HPDE6-E6E7 (cell line): ENCODE measurements around the gene NMRK1.
A peak's percentile ranks its signal among the peaks of the same experiment; 100 is the strongest.

Experiments used
- DNase-seq: peaks from one replicate; pipeline ENCODE4 v3.0.0; 2011; ENCODE audit warnings: missing footprints; ENCODE audit errors: extremely low spot score

The NMRK1 gene

DNA sequence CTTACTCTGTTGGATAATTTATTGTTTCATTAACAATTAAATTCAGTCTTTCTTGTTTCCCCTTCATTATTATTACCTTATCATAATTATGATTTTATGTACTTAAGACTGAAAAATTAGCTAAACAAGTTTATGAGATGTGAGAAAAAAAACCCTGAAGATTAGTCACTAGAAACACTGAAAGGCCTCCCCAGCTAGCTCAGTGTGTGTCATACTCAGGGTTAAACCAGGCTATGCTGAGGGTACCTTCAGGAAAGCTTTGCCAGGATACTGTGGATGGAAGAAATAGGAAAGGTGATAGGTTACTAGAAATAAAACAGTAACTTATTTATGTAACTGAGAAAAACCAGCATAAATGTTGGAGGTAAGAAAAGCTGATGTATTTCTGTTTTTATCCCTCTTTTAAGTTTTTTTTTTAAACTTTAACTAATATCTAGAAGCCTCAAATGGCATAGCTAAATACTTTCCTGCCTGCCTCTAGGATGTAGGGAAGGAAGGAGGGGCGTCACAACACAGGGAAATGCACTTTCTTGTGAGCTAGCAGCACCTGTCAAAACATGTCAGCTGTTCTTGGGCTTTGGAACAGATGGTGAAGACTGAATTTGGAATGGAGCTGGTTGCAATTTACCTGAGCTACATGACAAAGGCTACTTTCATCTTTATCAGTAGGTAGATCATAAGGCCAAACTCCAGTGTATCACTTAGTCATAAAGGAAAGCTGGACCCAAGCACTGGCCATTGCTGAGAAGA lies 24.2 kb downstream of the NMRK1 start:
- peak; percentile 66 for DNase-seq

- DNase-seq, result no peak
Measured at GRCh38 chr9:75061169-75061568, 26.8 kb downstream of the NMRK1 start.

- DNase-seq, result no peak
Measured at GRCh38 chr9:75054368-75055001, 33.5 kb downstream of the NMRK1 start.

GRCh38 chr9:75053869-75054268 lies 34.1 kb downstream of the NMRK1 start:
- no peak for DNase-seq

DNA sequence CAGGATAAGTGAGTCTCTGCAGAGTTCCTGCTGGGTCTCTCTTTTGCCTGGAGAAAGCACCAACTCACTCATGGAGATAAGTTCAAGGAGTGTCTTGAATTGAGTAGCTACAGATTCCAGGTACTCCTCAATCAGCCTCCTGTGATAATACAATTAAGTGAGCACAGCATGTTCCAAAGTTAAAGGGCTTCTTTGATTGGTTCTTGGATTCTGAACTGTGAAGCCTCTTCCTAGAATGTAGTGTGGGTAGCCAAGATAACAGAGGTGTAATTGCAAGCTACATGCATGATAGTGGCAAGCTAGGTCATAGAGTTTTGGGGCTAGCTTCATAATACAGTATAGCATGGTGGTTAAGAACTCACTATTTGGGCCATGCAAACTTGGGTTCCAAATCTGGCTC lies 36.7 kb downstream of the NMRK1 start:
- no peak for DNase-seq

DNA sequence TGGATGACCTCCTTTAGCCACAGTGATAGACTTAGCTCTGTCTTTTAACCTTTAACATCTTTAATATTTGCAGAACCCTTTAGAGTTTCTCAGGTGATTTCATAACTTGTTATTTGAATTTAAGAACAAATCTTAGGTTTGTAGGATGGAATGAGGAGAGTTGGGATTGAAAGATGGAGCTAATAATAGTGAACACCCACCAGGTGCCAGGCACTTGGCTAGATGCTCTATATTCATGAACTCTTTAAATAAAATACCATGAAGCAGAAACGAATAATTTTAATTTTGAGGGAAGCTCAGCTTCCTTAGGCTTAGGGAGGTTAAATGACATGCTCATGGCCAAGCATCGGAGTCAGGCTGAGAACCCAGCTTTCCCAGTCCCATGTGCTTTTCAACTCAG lies 40.4 kb downstream of the NMRK1 start:
- no peak for DNase-seq

GRCh38 chr9:75046725-75047345 lies 41.1 kb downstream of the NMRK1 start:
- DNase-seq, result no peak

DNA sequence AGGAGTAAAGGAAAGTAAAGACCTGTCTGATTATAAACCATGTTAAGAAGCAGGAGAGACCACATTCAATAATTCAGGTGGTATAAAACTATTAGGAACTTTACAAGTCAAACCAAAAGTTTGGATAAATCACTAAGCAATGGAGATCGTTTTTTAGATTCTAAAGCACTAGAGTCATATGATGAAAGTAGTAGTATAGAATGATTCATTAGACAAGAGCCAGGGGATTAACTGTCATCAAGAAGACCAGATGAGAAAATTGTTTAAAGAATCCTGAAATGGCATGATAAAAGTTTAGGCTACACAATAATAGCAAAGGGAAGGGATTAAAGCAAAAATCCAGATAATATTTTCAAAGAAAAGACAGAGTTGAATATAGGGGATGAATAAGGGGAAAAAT lies 46.9 kb downstream of the NMRK1 start:
- no peak for DNase-seq

GRCh38 chr9:75039801-75040200 lies 48.2 kb downstream of the NMRK1 start:
- DNase-seq, result no peak

- DNase-seq, result no peak
Measured at GRCh38 chr9:75039009-75039408, 48.9 kb downstream of the NMRK1 start.

- no peak for DNase-seq
Measured at GRCh38 chr9:75036793-75037192, 51.2 kb downstream of the NMRK1 start.

DNA sequence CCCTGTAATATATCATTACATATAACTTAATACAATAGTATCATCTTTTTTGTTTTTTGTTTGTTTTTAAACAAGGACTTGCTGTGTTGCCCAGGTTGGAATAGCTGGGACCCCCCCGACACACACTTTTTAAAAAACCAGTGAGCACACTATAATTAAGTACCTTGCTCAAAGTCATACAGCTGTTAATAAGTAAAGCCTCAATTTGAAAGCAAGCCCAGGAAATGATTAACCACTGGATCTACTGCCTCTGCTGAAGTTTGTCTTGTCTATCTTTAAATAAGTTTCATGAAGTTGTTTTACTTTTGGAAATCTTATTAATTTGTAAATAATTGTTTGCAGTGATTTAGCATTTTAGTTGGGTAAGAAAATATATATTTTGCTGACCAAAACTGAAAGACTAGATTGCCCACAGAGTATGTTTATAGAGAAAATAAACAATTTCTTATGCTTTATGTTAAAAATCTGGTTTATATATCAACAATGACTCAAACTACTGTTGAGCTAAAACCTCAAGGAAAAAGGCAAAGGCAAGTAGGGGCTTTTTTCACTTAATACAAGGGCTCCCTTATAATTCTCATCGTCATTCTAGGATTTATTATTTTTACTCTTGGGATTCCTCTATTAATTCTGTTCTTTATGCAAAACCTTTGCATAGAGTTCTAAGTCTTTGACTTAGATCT lies 54.0 kb downstream of the NMRK1 start:
- DNase-seq, result no peak

GRCh38 chr9:75027187-75028107 lies 60.5 kb downstream of the NMRK1 start:
- no peak for DNase-seq

DNA sequence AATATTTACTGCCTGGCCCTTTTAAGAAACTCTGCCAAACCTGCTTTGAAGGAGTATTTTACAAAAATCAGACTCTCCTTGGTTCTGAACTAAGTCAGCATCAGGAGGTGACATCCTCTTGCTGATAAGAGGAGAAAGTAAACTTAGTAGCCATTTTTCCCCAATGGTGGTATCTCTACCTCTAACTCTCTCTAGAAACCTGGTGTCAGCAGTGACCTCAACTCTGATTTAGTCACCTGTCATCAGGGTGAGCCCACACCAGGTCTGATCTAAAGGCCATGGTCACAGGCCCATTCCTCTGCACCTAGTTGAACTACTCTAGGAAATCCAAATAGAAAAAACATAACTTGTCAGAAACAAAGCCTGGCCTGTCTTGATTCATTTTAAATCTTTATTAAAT lies 64.1 kb downstream of the NMRK1 start:
- no peak for DNase-seq

DNA sequence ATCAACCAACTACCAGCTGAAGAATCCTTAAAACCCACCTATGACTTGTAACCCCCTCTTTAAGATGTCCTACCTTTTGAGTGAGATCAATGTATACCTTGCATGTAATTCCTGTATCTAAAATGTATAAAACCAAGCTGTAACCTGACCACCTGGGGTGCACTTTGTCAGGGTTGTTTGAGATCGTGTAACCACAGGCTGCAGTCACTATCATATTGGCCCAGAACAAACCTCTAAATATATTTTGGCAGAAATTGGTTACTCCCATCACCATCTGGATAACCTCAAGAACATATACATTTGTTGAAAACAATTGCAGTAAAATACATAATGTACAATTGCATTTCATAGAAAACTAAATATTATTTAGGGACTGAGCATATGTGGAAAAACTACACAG lies 68.3 kb downstream of the NMRK1 start:
- no peak for DNase-seq

DNA sequence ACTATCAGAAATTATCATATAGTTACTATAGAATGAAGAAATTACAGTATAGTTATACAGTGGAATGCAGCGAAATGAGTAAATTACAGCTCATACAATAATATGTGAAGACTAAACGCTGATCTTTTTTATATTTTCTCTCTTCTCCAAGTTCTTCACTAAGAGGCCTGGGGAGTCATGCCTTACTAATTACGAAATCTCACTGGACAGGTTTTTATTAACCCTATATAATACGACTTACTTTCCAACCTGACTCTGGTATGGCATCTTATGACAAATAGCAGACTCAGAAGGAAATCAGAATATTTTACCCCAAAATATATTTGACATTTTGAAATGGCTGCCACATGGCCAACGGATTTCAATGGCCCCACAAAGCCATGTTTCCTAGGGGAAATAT lies 68.9 kb downstream of the NMRK1 start:
- peak; percentile 9 for DNase-seq

DNA sequence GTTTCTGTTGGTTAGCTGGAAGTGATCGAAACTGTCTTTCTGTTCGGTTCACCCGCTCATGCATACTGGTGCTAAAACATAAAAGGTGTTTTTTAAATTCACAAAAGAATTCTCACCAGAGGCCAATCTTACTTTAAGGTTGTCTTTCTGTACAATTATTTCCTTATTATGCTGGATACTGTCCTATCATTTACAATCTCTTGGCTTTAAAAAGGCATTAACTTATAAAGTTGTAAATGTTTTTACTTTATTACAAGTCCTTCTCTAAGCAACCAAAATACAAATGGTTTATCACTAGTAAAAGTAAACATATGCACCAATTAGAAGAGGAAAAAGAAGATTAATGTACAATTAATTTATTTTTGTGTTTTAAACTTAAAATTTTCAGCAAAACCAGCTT lies 70.6 kb downstream of the NMRK1 start:
- no peak for DNase-seq

DNA sequence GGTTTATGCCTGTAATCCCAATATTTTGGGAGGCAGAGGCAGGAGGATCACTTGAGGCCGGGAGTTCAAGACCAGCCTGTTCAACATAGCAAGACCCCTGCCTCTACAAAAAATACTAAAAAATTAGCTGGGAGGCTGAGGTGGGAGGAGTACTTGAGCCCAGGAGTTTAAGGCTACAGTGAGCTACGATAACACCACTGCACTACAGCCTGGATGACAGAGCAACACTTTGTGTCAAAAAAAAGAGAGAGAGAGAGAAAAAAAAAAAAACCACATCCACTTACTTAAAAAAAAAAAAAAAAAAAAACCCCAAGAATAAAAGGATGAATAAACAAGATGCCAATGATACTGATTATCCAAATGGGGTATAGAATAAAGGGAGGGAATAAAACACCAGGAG lies 74.2 kb downstream of the NMRK1 start:
- DNase-seq, result no peak
